H9 (cell line): ENCODE results near the gene GON7. TPM values are rescaled to one million over a fixed set of nuclear protein-coding genes. Genes with fewer than 3 reads are reported as not detected.

Experiments
- DNase-seq: peaks from one replicate; pipeline ENCODE4 v3.0.0-alpha.2; 2017
- H2AFZ ChIP-seq: one replicate; pipeline ENCODE4 v1.6.1; 2013; ENCODE audit warnings: mild to moderate bottlenecking, low read length, control low read depth, moderate library complexity
- H2AK5ac ChIP-seq: 2 replicates; pipeline ENCODE4 v1.6.1; 2013; ENCODE audit warnings: low read length, control low read depth, mixed read lengths; ENCODE audit not compliant: insufficient read length
- H2BK120ac ChIP-seq: one replicate; pipeline ENCODE4 v1.6.1; 2013; ENCODE audit warnings: low read depth, mild to moderate bottlenecking, low read length, control low read depth, inconsistent platforms; ENCODE audit not compliant: poor library complexity, severe bottlenecking
- H2BK12ac ChIP-seq: 2 replicates; pipeline ENCODE4 v1.6.1; 2013; ENCODE audit warnings: low read length, control low read depth, mixed read lengths, low read depth; ENCODE audit not compliant: insufficient read length
- H2BK15ac ChIP-seq: 2 replicates; pipeline ENCODE4 v1.6.1; 2013; ENCODE audit warnings: low read depth, low read length, control low read depth
- H2BK20ac ChIP-seq: one replicate; pipeline ENCODE4 v1.6.1; 2013; ENCODE audit warnings: low read depth, mild to moderate bottlenecking, low read length, control low read depth, inconsistent platforms; ENCODE audit not compliant: poor library complexity, severe bottlenecking
- H2BK5ac ChIP-seq: 2 replicates; pipeline ENCODE4 v1.6.1; 2013; ENCODE audit warnings: low read length, control low read depth, mixed read lengths; ENCODE audit not compliant: insufficient read length
- H3K14ac ChIP-seq: 2 replicates; pipeline ENCODE4 v1.6.1; 2013; ENCODE audit warnings: low read length, control low read depth; ENCODE audit not compliant: insufficient read depth
- H3K18ac ChIP-seq: 2 replicates; pipeline ENCODE4 v1.6.1; 2013; ENCODE audit warnings: low read depth, mild to moderate bottlenecking, mixed read lengths, low read length, control low read depth; ENCODE audit not compliant: insufficient read length
- H3K23ac ChIP-seq: 2 replicates; pipeline ENCODE4 v1.6.1; 2013; ENCODE audit warnings: low read length, control low read depth, mixed read lengths, low read depth; ENCODE audit not compliant: insufficient read length
- H3K23me2 ChIP-seq: 2 replicates; pipeline ENCODE4 v1.6.1; 2013; ENCODE audit warnings: low read depth, mild to moderate bottlenecking, mixed read lengths, low read length, control low read depth; ENCODE audit not compliant: insufficient read length, poor library complexity, severe bottlenecking
- H3K27ac ChIP-seq: 2 replicates; pipeline ENCODE4 v1.5.1; 2013; ENCODE audit warnings: low read length, control low read depth, mixed read lengths, low read depth; ENCODE audit not compliant: insufficient read length
- H3K27me3 ChIP-seq: 2 replicates; pipeline ENCODE4 v1.6.1; 2013; ENCODE audit warnings: low read length, control low read depth, inconsistent platforms; ENCODE audit not compliant: insufficient read depth
- H3K4ac ChIP-seq: 2 replicates; pipeline ENCODE4 v1.6.1; 2013; ENCODE audit warnings: low read depth, mild to moderate bottlenecking, control low read depth, inconsistent platforms, low read length, moderate library complexity
- H3K4me1 ChIP-seq: 2 replicates; pipeline ENCODE4 v1.6.1; 2013; ENCODE audit warnings: low read length, control low read depth, inconsistent platforms; ENCODE audit not compliant: insufficient read depth
- H3K4me2 ChIP-seq: 2 replicates; pipeline ENCODE4 v1.6.1; 2013; ENCODE audit warnings: low read length, control low read depth, mixed read lengths; ENCODE audit not compliant: insufficient read length, insufficient read depth
- H3K56ac ChIP-seq: 2 replicates; pipeline ENCODE4 v1.6.1; 2013; ENCODE audit warnings: low read depth, mild to moderate bottlenecking, mixed read lengths, low read length, control low read depth; ENCODE audit not compliant: insufficient read length
- H3K79me1 ChIP-seq: 2 replicates; pipeline ENCODE4 v1.6.1; 2013; ENCODE audit warnings: low read depth, mild to moderate bottlenecking, moderate library complexity, low read length, control low read depth, inconsistent platforms; ENCODE audit not compliant: insufficient read depth, poor library complexity, severe bottlenecking
- H3K79me2 ChIP-seq: 2 replicates; pipeline ENCODE4 v1.6.1; 2013; ENCODE audit warnings: low read length, control low read depth, inconsistent platforms; ENCODE audit not compliant: insufficient read depth
- H3K9ac ChIP-seq: 2 replicates; pipeline ENCODE4 v1.6.1; 2013; ENCODE audit warnings: low read length, control low read depth, mixed read lengths; ENCODE audit not compliant: insufficient read length; ENCODE audit errors: extremely low read depth
- H3K9me3 ChIP-seq: one replicate; pipeline ENCODE4 v1.6.1; 2013; ENCODE audit warnings: low read depth, low read length, inconsistent platforms; ENCODE audit not compliant: control insufficient read depth
- H3T11ph ChIP-seq: one replicate; pipeline ENCODE4 v1.6.1; 2013; ENCODE audit warnings: mild to moderate bottlenecking, low read length, control low read depth, inconsistent platforms
- H4K20me1 ChIP-seq: one replicate; pipeline ENCODE4 v1.6.1; 2013; ENCODE audit not compliant: control insufficient read depth, insufficient read length, insufficient read depth
- H4K5ac ChIP-seq: 2 replicates; pipeline ENCODE4 v1.6.1; 2013; ENCODE audit warnings: low read depth, mild to moderate bottlenecking, mixed read lengths, low read length, control low read depth; ENCODE audit not compliant: insufficient read length
- H4K8ac ChIP-seq: replicated peaks from 2 replicates; pipeline ENCODE4 v1.6.1; 2013; ENCODE audit warnings: low read length, control low read depth, mixed read lengths, low read depth; ENCODE audit not compliant: insufficient read length
- H4K91ac ChIP-seq: 2 replicates; pipeline ENCODE4 v1.6.1; 2013; ENCODE audit warnings: low read depth, mild to moderate bottlenecking, moderate library complexity, mixed read lengths, low read length, control low read depth; ENCODE audit not compliant: insufficient read length
- H3K27ac Mint-ChIP-seq, 3 experiments: 2 replicates in 2 of 3; 3 replicates in 1 of 3; pipeline ENCODE4 v1.8.0; 2020 to 2021; ENCODE audit warnings: mixed read lengths in 3 of 3, mild to moderate bottlenecking in 1 of 3, moderate library complexity in 1 of 3
- H3K27me3 Mint-ChIP-seq: 2 replicates; pipeline ENCODE4 v1.8.0; 2021; ENCODE audit warnings: low read depth, mild to moderate bottlenecking, moderate library complexity, mixed read lengths
- H3K36me3 Mint-ChIP-seq, 3 experiments: 2 replicates in 2 of 3; 3 replicates in 1 of 3; pipeline ENCODE4 v1.8.0; 2020 to 2021; ENCODE audit warnings: low read depth in 3 of 3, mixed read lengths in 3 of 3; ENCODE audit not compliant: insufficient read depth in 1 of 3
- H3K4me1 Mint-ChIP-seq, 2 experiments: 2 replicates each; pipeline ENCODE4 v1.8.0; 2020; ENCODE audit warnings: mixed read lengths in 2 of 2
- H3K4me3 Mint-ChIP-seq, 2 experiments: 2 replicates in 1 of 2; 3 replicates in 1 of 2; pipeline ENCODE4 v1.8.0; 2020 to 2021; ENCODE audit warnings: mild to moderate bottlenecking in 2 of 2, mixed read lengths in 2 of 2, moderate library complexity in 1 of 2
- H3K9me3 Mint-ChIP-seq, 2 experiments: 2 replicates in 1 of 2; 3 replicates in 1 of 2; pipeline ENCODE4 v1.8.0; 2020; ENCODE audit warnings: mild to moderate bottlenecking in 2 of 2, mixed read lengths in 2 of 2, moderate library complexity in 1 of 2
- CTCF ChIP-seq: fragments of 200-600 bp; sonication (generic); conservative IDR thresholded peaks from 3 replicates; pipeline ENCODE4 v1.8.0; 2021; ENCODE audit warnings: antibody characterized with exemption, mild to moderate bottlenecking
- WGBS: extraction: QIAGEN DNeasy Blood & Tissue Kit; methylation state at CpG from one replicate; pipeline ENCODE4 v1.1.7; 2013; ENCODE audit warnings: missing lambda C conversion rate, low lambda C conversion rate, mixed read lengths; ENCODE audit not compliant: insufficient read length; ENCODE audit errors: extremely low coverage; 5-methylcytosine and 5-hydroxymethylcytosine counted together
- long read RNA-seq: library from polyadenylated mRNA; unstranded; transcript quantifications from one replicate; pipeline ENCODE4 v2.0.0, GENCODE V29; 2020
- total RNA-seq: library from RNA; stranded (reverse); gene quantifications from 2 replicates; pipeline ENCODE4 v1.2.1, GENCODE V29; 2021

The GON7 gene, protein sequence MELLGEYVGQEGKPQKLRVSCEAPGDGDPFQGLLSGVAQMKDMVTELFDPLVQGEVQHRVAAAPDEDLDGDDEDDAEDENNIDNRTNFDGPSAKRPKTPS
- 6.2 and 6.8 TPM in 2 replicates for total RNA-seq
- long read RNA-seq, transcript GON7-201 (2 exons, 1,154 nt): major isoform, 23 of 23 reads
- long read RNA-seq, partial matches to known transcripts: 0 of 23 reads
- long read RNA-seq, other reads (novel, unspliced or antisense): 0 of 23 reads

GRCh38 chr14:93206793-93207467, at the start of gene GON7, which contains the start of gene UBR7:
Gene GON7 (minus strand): TSS chr14:93207065. CDS start chr14:93207037, 28 bp downstream.
Gene UBR7 (plus strand): TSS chr14:93207256. CDS start chr14:93207292, 36 bp downstream.
- peak; percentile 25; the same call in 2 of the 3 replicates for TF ChIP-seq CTCF
- peak within 1 kb of the TSS; percentile 69 for H3K9ac ChIP-seq
- no peaks in the 10 kb centered on the region; the same call in 1 of the 2 replicates for H3K4me1 ChIP-seq
- H3K18ac ChIP-seq: peak within 1 kb of the TSS; percentile 78
- H3K23me2 ChIP-seq: peaks cover 10% of the 10 kb centered on the region
- H4K8ac ChIP-seq: no peak within 1 kb of the TSS
- no peak within 1 kb of the TSS for H2BK15ac ChIP-seq
- no peak within 1 kb of the TSS for H2BK20ac ChIP-seq
- H2BK120ac ChIP-seq: no peak within 1 kb of the TSS
- no peaks in the 10 kb centered on the region for H4K20me1 ChIP-seq
- no peak within 1 kb of the TSS for H3K4ac ChIP-seq
- H2AK5ac ChIP-seq: no peak within 1 kb of the TSS
- no peak within 1 kb of the TSS for H3K27ac ChIP-seq
- H3K79me1 ChIP-seq: no peaks in the 10 kb centered on the region
- Mint-ChIP-seq H3K4me3 (peak within 1 kb of the TSS; percentile 86 to 98), H3K9me3 (peaks cover 0 to 4% of the 10 kb centered on the region in 2 experiments; a peak in 1 of 5 replicates), H3K27me3 (no peaks in the 10 kb centered on the region), H3K4me1 (peaks cover 7 to 15% of the 10 kb centered on the region in 2 experiments), H3K36me3 (peaks cover 5 to 11% (median 6%) of the 10 kb centered on the region in 3 experiments; a peak in 5 of 7 replicates), H3K27ac (peak within 1 kb of the TSS; percentile 78 to 99 (median 96))
- no peak within 1 kb of the TSS for H2BK5ac ChIP-seq
- DNase-seq: peak; percentile 98
- H3K4me2 ChIP-seq: peak within 1 kb of the TSS; percentile 95
- no peak within 1 kb of the TSS for H3T11ph ChIP-seq
- no peak within 1 kb of the TSS for H3K23ac ChIP-seq
- no peak within 1 kb of the TSS for H4K91ac ChIP-seq
- H3K79me2 ChIP-seq: no peaks in the 10 kb centered on the region
- H2AFZ ChIP-seq: no peak within 1 kb of the TSS
- WGBS: no CpG with 5 or more reads among the region's 65 CpGs
- no peaks in the 10 kb centered on the region for H3K9me3 ChIP-seq
- H3K27me3 ChIP-seq: no peaks in the 10 kb centered on the region
- no peak within 1 kb of the TSS for H2BK12ac ChIP-seq
- H4K5ac ChIP-seq: no peak within 1 kb of the TSS
- H3K14ac ChIP-seq: peak within 1 kb of the TSS; percentile 80
- H3K56ac ChIP-seq: no peak within 1 kb of the TSS
